ENCODE results near the gene CHSY1.

Gene CHSY1

GRCh38 chr15:101210466-101210865, 41.4 kb downstream of the CHSY1 start:
- no peak for DNase-seq

GRCh38 chr15:101210058-101210457, 41.8 kb downstream of the CHSY1 start:
- no peak for DNase-seq

- no peak for DNase-seq
Measured at GRCh38 chr15:101209285-101209845, 42.5 kb downstream of the CHSY1 start.

GRCh38 chr15:101207867-101208288, 44.0 kb downstream of the CHSY1 start:
- peak; percentile 96 for DNase-seq

- peak; percentile 80 for DNase-seq
Measured at GRCh38 chr15:101206176-101206591, 45.7 kb downstream of the CHSY1 start.

- peak; percentile 59 for DNase-seq
Measured at GRCh38 chr15:101204739-101205535, 46.9 kb downstream of the CHSY1 start.

GRCh38 chr15:101203607-101204189, 48.1 kb downstream of the CHSY1 start:
- peak; percentile 64 for DNase-seq

- no peak for DNase-seq
Measured at GRCh38 chr15:101203029-101203573, 48.7 kb downstream of the CHSY1 start.

- DNase-seq, result peak; percentile 89
Measured at GRCh38 chr15:101201411-101202174, 50.3 kb downstream of the CHSY1 start.

- no peak for DNase-seq
Measured at GRCh38 chr15:101200181-101200580, 51.7 kb downstream of the CHSY1 start.

- no peak for DNase-seq
Measured at GRCh38 chr15:101198800-101199199, 53.0 kb downstream of the CHSY1 start.

- DNase-seq, result no peak
Measured at GRCh38 chr15:101198031-101198575, 53.7 kb downstream of the CHSY1 start.

- no peak for DNase-seq
Measured at GRCh38 chr15:101194546-101195125, 57.2 kb downstream of the CHSY1 start.

- peak; percentile 78 for DNase-seq
Measured at GRCh38 chr15:101193806-101194545, 57.9 kb downstream of the CHSY1 start.

GRCh38 chr15:101193120-101193644, 58.7 kb downstream of the CHSY1 start:
- DNase-seq, result no peak

GRCh38 chr15:101192081-101192480, 59.8 kb downstream of the CHSY1 start:
- DNase-seq, result no peak

- DNase-seq, result no peak
Measured at GRCh38 chr15:101191242-101191641, 60.6 kb downstream of the CHSY1 start.

GRCh38 chr15:101190092-101190595, 61.7 kb downstream of the CHSY1 start:
- no peak for DNase-seq

GRCh38 chr15:101189409-101190091, 62.3 kb downstream of the CHSY1 start:
- no peak for DNase-seq

- no peak for DNase-seq
Measured at GRCh38 chr15:101188637-101189408, 63.0 kb downstream of the CHSY1 start.
